PC-9 (cell line): Measurements from ENCODE around the gene NEO1.

Experiments used
- CTCF ChIP-seq: fragments of 200-600 bp; sonication (generic); conservative IDR thresholded peaks from 2 replicates; pipeline ENCODE4 v1.6.1; 2017; ENCODE audit warnings: mixed run types, antibody characterized with exemption, mild to moderate bottlenecking, moderate library complexity
- EZH2 ChIP-seq: fragments of 200-600 bp; sonication (generic); IDR thresholded peaks from 2 replicates; pipeline ENCODE4 v1.8.0; 2017; ENCODE audit warnings: antibody characterized with exemption, low read depth

DNA sequence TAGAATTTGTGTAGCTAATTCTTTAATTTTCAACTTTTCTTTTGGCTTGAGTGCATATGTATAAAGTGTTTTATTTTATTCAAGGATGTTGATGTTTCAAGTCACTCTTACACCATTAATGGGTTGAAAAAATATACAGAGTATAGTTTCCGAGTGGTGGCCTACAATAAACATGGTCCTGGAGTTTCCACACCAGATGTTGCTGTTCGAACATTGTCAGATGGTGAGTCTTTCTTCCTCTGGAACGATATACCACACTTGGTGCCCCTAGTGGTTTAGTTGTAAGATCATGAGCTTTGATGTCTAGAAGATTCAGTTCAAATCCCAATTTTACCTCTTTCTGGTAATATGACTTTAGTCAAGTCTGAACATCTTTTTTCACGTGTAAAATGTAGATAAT is 197.2 kb downstream of the NEO1 start:
- TF ChIP-seq EZH2 (no peak), CTCF (no peak)
